Measurements from ENCODE around the gene SULT2B1. TPM values are rescaled to one million over a fixed set of nuclear protein-coding genes. Genes with fewer than 3 reads are reported as not detected.

SULT2B1 gene
- total RNA-seq, 2 donors from 2014 or later, result 0.35 to 2.4 TPM

- peak; percentile 57 for DNase-seq
- H3K9me3 Mint-ChIP-seq, result no peaks in the 10 kb centered on the region
- H3K9ac ChIP-seq (ENCODE audit: extremely low read depth, low read length, poor library complexity, severe bottlenecking), result no peak overlapping the region
- H3K4me3 ChIP-seq (ENCODE audit: low read length), result no peak overlapping the region
- no peak for TF ChIP-seq CTCF (conservative IDR thresholded peaks at IDR 0.05)
- 83 to 90% methylated on average over 6 of the region's 7 CpGs for WGBS, 2 experiments (ENCODE audit: insufficient coverage in 1 of 2, insufficient read length in 1 of 2)
- H3K4me3 Mint-ChIP-seq, result no peak overlapping the region
- H3K27ac ChIP-seq (ENCODE audit: low read depth, low read length), result no peak overlapping the region
- no peaks in the 10 kb centered on the region for H3K36me3 Mint-ChIP-seq (ENCODE audit: low read depth)
- H3K4me1 ChIP-seq (ENCODE audit: control insufficient read depth, insufficient read depth, low read length), result no peaks in the 10 kb centered on the region
- peaks cover 7% of the 10 kb centered on the region for H3K4me1 Mint-ChIP-seq
- H3K27me3 Mint-ChIP-seq (ENCODE audit: insufficient read depth), result peaks cover 17% of the 10 kb centered on the region
- no peaks in the 10 kb centered on the region for H3K27me3 ChIP-seq (ENCODE audit: control insufficient read depth, insufficient read depth, low read length, poor library complexity, severe bottlenecking)
- no peak overlapping the region for H3K27ac Mint-ChIP-seq
- H3K9me3 ChIP-seq (ENCODE audit: control insufficient read depth, low read length), result no peaks in the 10 kb centered on the region
- no peaks in the 10 kb centered on the region for H3K36me3 ChIP-seq (ENCODE audit: control insufficient read depth, insufficient read depth, low read length)
Measured at GRCh38 chr19:48565090-48565489, 13.1 kb downstream of the SULT2B1 start.

DNA sequence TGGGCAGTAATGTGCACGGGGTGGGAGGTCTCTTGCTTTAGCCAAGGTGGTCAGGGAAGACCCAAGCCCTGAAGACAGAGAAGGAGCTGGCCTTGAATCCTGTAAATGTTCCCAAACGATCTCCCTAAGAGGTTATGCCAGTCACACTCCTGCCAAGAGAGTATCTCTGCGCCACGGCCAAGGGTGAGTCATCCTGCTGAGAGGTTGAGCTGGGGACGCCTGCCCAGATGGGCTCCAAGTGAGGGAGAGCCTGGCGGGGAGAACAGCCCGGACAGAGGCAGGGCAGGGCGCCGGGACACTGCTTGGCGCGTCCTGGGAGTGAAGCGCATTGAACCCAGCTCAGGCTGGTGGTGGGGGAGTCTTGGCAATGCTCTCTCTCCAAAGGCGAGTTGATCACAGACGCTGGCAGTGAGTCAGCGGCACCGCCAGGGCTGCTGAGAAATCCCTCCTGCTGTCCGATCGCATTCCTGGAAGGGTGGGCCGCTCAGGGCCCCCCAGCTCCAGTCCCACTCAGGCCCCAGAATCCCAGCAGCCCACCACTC lies 16.4 kb downstream of the SULT2B1 start:
- Histone ChIP-seq H3K36me3 (ENCODE audit: control insufficient read depth, insufficient read depth, low read length) (no peaks in the 10 kb centered on the region), H3K4me3 (ENCODE audit: low read length) (no peak overlapping the region), H3K27ac (ENCODE audit: low read depth, low read length) (no peak overlapping the region), H3K9ac (ENCODE audit: extremely low read depth, low read length, poor library complexity, severe bottlenecking) (no peak overlapping the region), H3K9me3 (ENCODE audit: control insufficient read depth, low read length) (no peaks in the 10 kb centered on the region), H3K27me3 (ENCODE audit: control insufficient read depth, insufficient read depth, low read length, poor library complexity, severe bottlenecking) (no peaks in the 10 kb centered on the region), H3K4me1 (ENCODE audit: control insufficient read depth, insufficient read depth, low read length) (no peaks in the 10 kb centered on the region)
- Mint-ChIP-seq H3K4me3 (peak overlapping the region; percentile 53), H3K9me3 (no peaks in the 10 kb centered on the region), H3K4me1 (peaks cover 16% of the 10 kb centered on the region), H3K27ac (peak overlapping the region; percentile 92), H3K36me3 (ENCODE audit: low read depth) (no peaks in the 10 kb centered on the region), H3K27me3 (ENCODE audit: insufficient read depth) (peaks cover 17% of the 10 kb centered on the region)
- TF ChIP-seq CTCF (conservative IDR thresholded peaks at IDR 0.05), result peak; percentile 19
- DNase-seq, result peak; percentile 90
- 17 to 37% methylated on average over 8 to 19 of the region's 19 CpGs for WGBS, 2 experiments (ENCODE audit: insufficient coverage in 1 of 2, insufficient read length in 1 of 2)

DNA sequence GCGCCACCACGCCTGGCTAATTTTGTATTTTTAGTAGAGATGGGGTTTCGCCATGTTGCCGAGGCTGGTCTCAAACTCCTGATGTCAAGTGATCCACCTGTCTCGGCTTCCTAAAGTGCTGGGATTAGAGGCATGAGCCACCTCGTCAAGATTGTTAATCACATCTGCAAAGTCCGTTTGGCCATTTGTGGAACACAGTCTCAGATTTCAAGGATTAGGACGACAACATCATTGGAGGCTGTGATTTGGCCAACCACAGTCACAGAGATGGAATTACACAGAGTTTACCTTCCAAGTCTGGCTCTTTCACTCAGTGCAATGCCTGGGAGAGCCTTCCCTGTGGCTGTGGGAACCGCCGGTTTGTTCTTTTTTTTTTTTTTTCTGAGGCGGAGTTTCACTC lies 17.8 kb downstream of the SULT2B1 start:
- H3K9me3 Mint-ChIP-seq, result no peaks in the 10 kb centered on the region

More for the DNA sequence above, 17.8 kb downstream of the SULT2B1 start:
- H3K27ac Mint-ChIP-seq, result no peak overlapping the region
- WGBS, 2 experiments (ENCODE audit: insufficient coverage in 1 of 2, insufficient read length in 1 of 2), result 80 to 87% methylated on average over 10 to 11 of the region's 11 CpGs
- Histone ChIP-seq H3K36me3 (ENCODE audit: control insufficient read depth, insufficient read depth, low read length) (no peaks in the 10 kb centered on the region), H3K27me3 (ENCODE audit: control insufficient read depth, insufficient read depth, low read length, poor library complexity, severe bottlenecking) (no peaks in the 10 kb centered on the region), H3K4me3 (ENCODE audit: low read length) (no peak overlapping the region), H3K9ac (ENCODE audit: extremely low read depth, low read length, poor library complexity, severe bottlenecking) (no peak overlapping the region), H3K4me1 (ENCODE audit: control insufficient read depth, insufficient read depth, low read length) (no peaks in the 10 kb centered on the region), H3K9me3 (ENCODE audit: control insufficient read depth, low read length) (no peaks in the 10 kb centered on the region), H3K27ac (ENCODE audit: low read depth, low read length) (no peak overlapping the region)
- no peaks in the 10 kb centered on the region for H3K36me3 Mint-ChIP-seq (ENCODE audit: low read depth)
- H3K4me3 Mint-ChIP-seq, result no peak overlapping the region
- H3K4me1 Mint-ChIP-seq, result peaks cover 24% of the 10 kb centered on the region
- no peak for DNase-seq
- peaks cover 17% of the 10 kb centered on the region for H3K27me3 Mint-ChIP-seq (ENCODE audit: insufficient read depth)
- TF ChIP-seq CTCF (conservative IDR thresholded peaks at IDR 0.05), result no peak
